MM.1S (cell line): ENCODE results near the gene SPOCK3.
A peak's percentile ranks its signal among the peaks of the same experiment; 100 is the strongest.

Source experiments
- DNase-seq: peaks from one replicate; pipeline ENCODE4 v3.0.0-alpha.2; 2015
- H2AFZ ChIP-seq: fragments of 300-600 bp; sonication (generic); 2 replicates; pipeline ENCODE4 v1.6.0; 2016; ENCODE audit warnings: antibody characterized with exemption, low read length
- H3F3A ChIP-seq: fragments of 300-600 bp; sonication (generic); 2 replicates; pipeline ENCODE4 v1.6.1; 2016; ENCODE audit warnings: mild to moderate bottlenecking, antibody characterized with exemption, low read length, moderate library complexity, mixed read lengths; ENCODE audit not compliant: insufficient read depth
- H3K27ac ChIP-seq: fragments of 300-600 bp; sonication (generic); 2 replicates; pipeline ENCODE4 v1.5.1; 2016; ENCODE audit warnings: mild to moderate bottlenecking, low read length
- H3K27me3 ChIP-seq: fragments of 300-600 bp; sonication (generic); replicated peaks from 2 replicates; pipeline ENCODE4 v1.6.0; 2016; ENCODE audit warnings: low read length; ENCODE audit not compliant: insufficient read depth
- H3K36me3 ChIP-seq: fragments of 300-600 bp; sonication (generic); replicated peaks from 2 replicates; pipeline ENCODE4 v1.6.1; 2016; ENCODE audit warnings: mild to moderate bottlenecking, low read length, mixed read lengths; ENCODE audit not compliant: insufficient read depth
- H3K4me1 ChIP-seq: fragments of 300-600 bp; sonication (generic); 2 replicates; pipeline ENCODE4 v1.6.1; 2016; ENCODE audit warnings: low read length, mixed read lengths
- H3K4me2 ChIP-seq: fragments of 300-600 bp; sonication (generic); 2 replicates; pipeline ENCODE4 v1.6.0; 2016; ENCODE audit warnings: low read depth, low read length
- H3K4me3 ChIP-seq: fragments of 300-600 bp; sonication (generic); 2 replicates; pipeline ENCODE4 v1.5.1; 2016; ENCODE audit warnings: low read length, mixed read lengths
- H3K79me2 ChIP-seq: fragments of 300-600 bp; sonication (generic); 2 replicates; pipeline ENCODE4 v1.6.1; 2016; ENCODE audit warnings: mixed run types, low read length, mixed read lengths
- H3K9ac ChIP-seq: fragments of 300-600 bp; sonication (generic); 2 replicates; pipeline ENCODE4 v1.6.1; 2016; ENCODE audit warnings: low read length, mixed read lengths
- H3K9me2 ChIP-seq: fragments of 300-600 bp; sonication (generic); replicated peaks from 2 replicates; pipeline ENCODE4 v1.6.1; 2016; ENCODE audit warnings: mild to moderate bottlenecking, low read length, mixed read lengths; ENCODE audit not compliant: insufficient read depth
- H3K9me3 ChIP-seq: fragments of 300-600 bp; sonication (generic); replicated peaks from 2 replicates; pipeline ENCODE4 v1.6.1; 2016; ENCODE audit warnings: mild to moderate bottlenecking, low read length, mixed read lengths; ENCODE audit not compliant: insufficient read depth
- H4K20me1 ChIP-seq: fragments of 300-600 bp; sonication (generic); 2 replicates; pipeline ENCODE4 v1.6.1; 2016; ENCODE audit warnings: mild to moderate bottlenecking, low read length, moderate library complexity, mixed read lengths; ENCODE audit not compliant: insufficient read depth
- CTCF ChIP-seq: fragments of 300-600 bp; sonication (generic); IDR thresholded peaks from 2 replicates; pipeline ENCODE4 v1.5.1; 2016; ENCODE audit warnings: antibody characterized with exemption, low read length, mixed read lengths
- EZH2 ChIP-seq: fragments of 300-600 bp; sonication (generic); optimal IDR thresholded peaks from 2 replicates; pipeline ENCODE3; 2017; ENCODE audit warnings: low read depth, mild to moderate bottlenecking, antibody characterized with exemption, low read length, mixed read lengths
- EZH2phosphoT487 ChIP-seq: fragments of 300-600 bp; sonication (generic); IDR thresholded peaks from 2 replicates; pipeline ENCODE4 v1.6.1; 2018; ENCODE audit warnings: antibody characterized with exemption, low read length

SPOCK3 gene

GRCh38 chr4:167101035-167101434 is 133.3 kb downstream of the SPOCK3 start:
- H3K9ac ChIP-seq = no peak overlapping the region
- H3K4me1 ChIP-seq = no peaks in the 10 kb centered on the region
- H3F3A ChIP-seq = no peaks in the 10 kb centered on the region; the same call in 1 of the 2 replicates
- no peaks in the 10 kb centered on the region for H3K79me2 ChIP-seq
- H3K36me3 ChIP-seq = no peaks in the 10 kb centered on the region
- H3K27me3 ChIP-seq = peaks cover 15% of the 10 kb centered on the region
- H4K20me1 ChIP-seq = no peaks in the 10 kb centered on the region; the same call in 1 of the 2 replicates
- DNase-seq = no peak
- TF ChIP-seq EZH2 = no peak
- TF ChIP-seq CTCF = no peak
- TF ChIP-seq EZH2phosphoT487 = no peak
- no peak overlapping the region for H3K27ac ChIP-seq
- no peak overlapping the region for H2AFZ ChIP-seq
- no peak overlapping the region for H3K4me2 ChIP-seq
- H3K9me2 ChIP-seq = no peaks in the 10 kb centered on the region
- no peak overlapping the region for H3K4me3 ChIP-seq
- H3K9me3 ChIP-seq = no peaks in the 10 kb centered on the region

- no peak overlapping the region for H3K4me3 ChIP-seq
- no peak overlapping the region for H3K27ac ChIP-seq
- H3K4me1 ChIP-seq = no peaks in the 10 kb centered on the region
- no peak overlapping the region for H3K9ac ChIP-seq
- H3K27me3 ChIP-seq = peaks cover 15% of the 10 kb centered on the region
- no peak overlapping the region for H2AFZ ChIP-seq
- DNase-seq = peak; percentile 74
- H3K79me2 ChIP-seq = no peaks in the 10 kb centered on the region
- no peaks in the 10 kb centered on the region for H3K9me3 ChIP-seq
- H3K4me2 ChIP-seq = no peak overlapping the region
- no peaks in the 10 kb centered on the region; the same call in 1 of the 2 replicates for H3F3A ChIP-seq
- TF ChIP-seq CTCF (no peak), EZH2phosphoT487 (no peak), EZH2 (no peak)
- H3K36me3 ChIP-seq = no peaks in the 10 kb centered on the region
- no peaks in the 10 kb centered on the region; the same call in 1 of the 2 replicates for H4K20me1 ChIP-seq
- H3K9me2 ChIP-seq = no peaks in the 10 kb centered on the region
These were observed 134.2 kb downstream of the SPOCK3 start for GRCh38 chr4:167100120-167100519.

GRCh38 chr4:167088115-167088514 is 146.2 kb downstream of the SPOCK3 start:
- DNase-seq = peak; percentile 80
- no peak overlapping the region for H3K9ac ChIP-seq

More at GRCh38 chr4:167088115-167088514, 146.2 kb downstream of the SPOCK3 start:
- TF ChIP-seq CTCF (no peak), EZH2phosphoT487 (peak; percentile 77; the same call in 1 of the 2 replicates)
- Histone ChIP-seq H3K9me2 (no peaks in the 10 kb centered on the region), H3K79me2 (no peaks in the 10 kb centered on the region), H3K27ac (no peak overlapping the region), H3K4me1 (no peaks in the 10 kb centered on the region), H4K20me1 (no peaks in the 10 kb centered on the region), H3F3A (peaks cover 3% of the 10 kb centered on the region; the same call in 1 of the 2 replicates), H3K27me3 (peaks cover 42% of the 10 kb centered on the region; the same call in 1 of the 2 replicates), H3K36me3 (no peaks in the 10 kb centered on the region), H3K4me2 (no peak overlapping the region), H3K9me3 (no peaks in the 10 kb centered on the region), H3K4me3 (no peak overlapping the region), H2AFZ (no peak overlapping the region)
